Uterus (tissue), 4 donors: ENCODE results near the gene SPATA18. TPM values are rescaled to one million over a fixed set of nuclear protein-coding genes. Genes with fewer than 3 reads are reported as not detected.
"Not testable (repeated sequence)": the region's sequence is repeated elsewhere in the genome, so short reads cannot be mapped to it uniquely, and the experiment has no call there.

ENCODE experiments used
- DNase-seq, 2 donors: peaks; one replicate each; pipeline ENCODE4 v3.0.0-alpha.2; 2019 to 2020
- H3K27ac ChIP-seq, 2 donors: fragments of 200-600 bp; sonication (generic); 1 replicate in 1 of 2; 2 replicates in 1 of 2; pipeline ENCODE4 v1.5.1; 2016 to 2018
- H3K27me3 ChIP-seq, 2 donors: fragments of 200-600 bp; sonication (generic); one replicate each; pipeline ENCODE4 v1.5.1; 2018 to 2019; ENCODE audit warnings: control low read depth in 1 of 2
- H3K36me3 ChIP-seq, 2 donors: fragments of 200-600 bp; sonication (generic); one replicate each; pipeline ENCODE4 v1.5.1; 2019; ENCODE audit warnings: control low read depth in 1 of 2
- H3K4me1 ChIP-seq, 2 donors: fragments of 200-600 bp; sonication (generic); one replicate each; pipeline ENCODE4 v1.5.1; 2018 to 2019; ENCODE audit warnings: control low read depth in 1 of 2
- H3K4me3 ChIP-seq, 2 donors: fragments of 200-600 bp; sonication (generic); 1 replicate in 1 of 2; 2 replicates in 1 of 2; pipeline ENCODE4 v1.5.1; 2018 to 2019; ENCODE audit warnings: mild to moderate bottlenecking in 1 of 2
- H3K9me3 ChIP-seq, 2 donors: fragments of 200-600 bp; sonication (generic); one replicate each; pipeline ENCODE4 v1.5.1; 2019; ENCODE audit warnings: control low read depth in 1 of 2
- CTCF ChIP-seq, 4 experiments: fragments of 200-600 bp in 2 of 4; fragments of 450-650 bp in 2 of 4; sonication (generic) in 2 of 4; IDR thresholded peaks; one replicate each; pipeline ENCODE4 v1.5.1; 2016 to 2019; ENCODE audit warnings: antibody characterized with exemption in 4 of 4, mild to moderate bottlenecking in 2 of 4, moderate library complexity in 1 of 4
- POLR2A ChIP-seq, 2 donors: fragments of 450-650 bp; IDR thresholded peaks; one replicate each; pipeline ENCODE4 v1.6.1; 2016; ENCODE audit warnings: antibody characterized with exemption in 2 of 2, mild to moderate bottlenecking in 1 of 2, moderate library complexity in 1 of 2
- intact Hi-C: fragments of 100-400 bp; cut with DNase I; formaldehyde crosslinking; loops from one replicate; pipeline ENCODE4 v1.15.1; 2023; ENCODE audit warnings: low total_unique reads
- total RNA-seq, 4 donors: library from RNA; depleted of rRNA in 3 of 4; stranded (reverse); fragments of >200 nt in 3 of 4; gene quantifications; one replicate each; pipeline versions ENCODE4 v1.1.0 to v1.2.4, GENCODE V29; 2014 to 2023
- donor health status: DM: yes; HTN: yes; CAD: no.

SPATA18 gene
- total RNA-seq, 4 donors from 2014 or later, result under 0.01 to 12.2 (median 4.2) TPM

- no peaks in the 10 kb centered on the region for H3K4me1 ChIP-seq
- no peaks in the 10 kb centered on the region for H3K36me3 ChIP-seq
- H3K27ac ChIP-seq, result no peak overlapping the region
- H3K9me3 ChIP-seq, result no peaks in the 10 kb centered on the region
- no peaks in the 10 kb centered on the region for H3K27me3 ChIP-seq
- DNase-seq, result no peak
- H3K4me3 ChIP-seq, result no peak overlapping the region
- intact Hi-C loops, result no loop called here
- no peak for TF ChIP-seq POLR2A (IDR thresholded peaks at IDR 0.05)
- TF ChIP-seq CTCF (IDR thresholded peaks at IDR 0.05), result no peak
Measured at GRCh38 chr4:52135171-52135570, 84.1 kb downstream of the SPATA18 start.

- intact Hi-C loops, H3K36me3 ChIP-seq, H3K27me3 ChIP-seq, H3K4me1 ChIP-seq, H3K9me3 ChIP-seq, H3K4me3 ChIP-seq, DNase-seq, H3K27ac ChIP-seq: not testable (repeated sequence)
Measured at GRCh38 chr4:52137152-52137551, 86.0 kb downstream of the SPATA18 start.

- H3K27ac ChIP-seq, result no peak overlapping the region
- H3K4me3 ChIP-seq, result no peak overlapping the region
- no peak for TF ChIP-seq CTCF (IDR thresholded peaks at IDR 0.05)
- TF ChIP-seq POLR2A (IDR thresholded peaks at IDR 0.05), result no peak
- no peaks in the 10 kb centered on the region for H3K4me1 ChIP-seq
- H3K9me3 ChIP-seq, result no peaks in the 10 kb centered on the region
- H3K36me3 ChIP-seq, result no peaks in the 10 kb centered on the region
- intact Hi-C loops, result no loop called here
- H3K27me3 ChIP-seq, result no peaks in the 10 kb centered on the region
- DNase-seq, result no peak
Measured at GRCh38 chr4:52142816-52143215, 91.7 kb downstream of the SPATA18 start.

- intact Hi-C loops, result no loop called here
- H3K27me3 ChIP-seq, result no peaks in the 10 kb centered on the region
- no peaks in the 10 kb centered on the region for H3K36me3 ChIP-seq
- no peaks in the 10 kb centered on the region for H3K9me3 ChIP-seq
- TF ChIP-seq CTCF (IDR thresholded peaks at IDR 0.05), result no peak
- TF ChIP-seq POLR2A (IDR thresholded peaks at IDR 0.05), result no peak
- H3K4me3 ChIP-seq, result no peak overlapping the region
- no peaks in the 10 kb centered on the region for H3K4me1 ChIP-seq
- no peak overlapping the region for H3K27ac ChIP-seq
- DNase-seq, result no peak
Measured at GRCh38 chr4:52143815-52144214, 92.7 kb downstream of the SPATA18 start.

GRCh38 chr4:52144372-52144771 lies 93.3 kb downstream of the SPATA18 start:
- TF ChIP-seq POLR2A (IDR thresholded peaks at IDR 0.05) (no peak), CTCF (IDR thresholded peaks at IDR 0.05) (no peak)
- Histone ChIP-seq H3K9me3 (no peaks in the 10 kb centered on the region), H3K27ac (no peak overlapping the region), H3K4me1 (no peaks in the 10 kb centered on the region), H3K36me3 (no peaks in the 10 kb centered on the region), H3K27me3 (no peaks in the 10 kb centered on the region), H3K4me3 (no peak overlapping the region)
- intact Hi-C loops, result no loop called here
- no peak for DNase-seq

Other genes with a start within 250 kb of the SPATA18 start
- gene DCUN1D4, start 208.2 kb upstream of the SPATA18 start, total RNA-seq, result 100 to 1,000 TPM in 2 of 4 donors, 10 to 100 TPM in 2; 38.2 to 109 (median 88.1) TPM
- 1 to 10 TPM in 1 of 4 donors, under 1 TPM in 1, not detected in 2; 0.90 to 1.5 TPM for gene LRRC66, start 30.9 kb upstream of the SPATA18 start, total RNA-seq
- gene SGCB, start 13.0 kb upstream of the SPATA18 start, total RNA-seq, result 10 to 100 TPM; 21.5 to 61.6 (median 44.6) TPM